Neural progenitor cell (in vitro differentiated cells): ENCODE results near the gene POFUT1. TPM values are rescaled to one million over a fixed set of nuclear protein-coding genes. Genes with fewer than 3 reads are reported as not detected.

Experiments used
- DNase-seq: peaks from one replicate; pipeline ENCODE4 v3.0.0-alpha.2; 2016; ENCODE audit warnings: low spot score
- H2AFZ ChIP-seq: fragments of 200-600 bp; sonication (generic); replicated peaks from 2 replicates; pipeline ENCODE4 v1.6.1; 2016; ENCODE audit warnings: antibody characterized with exemption
- H3F3A ChIP-seq: fragments of 200-600 bp; sonication (generic); 2 replicates; pipeline ENCODE4 v1.6.1; 2016; ENCODE audit warnings: antibody characterized with exemption, low read depth
- H3K27ac ChIP-seq: fragments of 200-600 bp; sonication (generic); 2 replicates; pipeline ENCODE4 v1.5.1; 2016; ENCODE audit warnings: mild to moderate bottlenecking
- H3K27me3 ChIP-seq: fragments of 200-600 bp; sonication (generic); 2 replicates; pipeline ENCODE4 v1.6.1; 2016; ENCODE audit warnings: mild to moderate bottlenecking, moderate library complexity
- H3K36me3 ChIP-seq: fragments of 200-600 bp; sonication (generic); 2 replicates; pipeline ENCODE4 v1.5.1; 2016
- H3K4me1 ChIP-seq: fragments of 200-600 bp; sonication (generic); 2 replicates; pipeline ENCODE4 v1.6.1; 2016; ENCODE audit warnings: mixed run types
- H3K4me2 ChIP-seq: fragments of 200-600 bp; sonication (generic); 2 replicates; pipeline ENCODE4 v1.6.1; 2016
- H3K4me3 ChIP-seq: fragments of 200-600 bp; sonication (generic); 2 replicates; pipeline ENCODE4 v1.5.1; 2016
- H3K79me2 ChIP-seq: fragments of 200-600 bp; sonication (generic); 2 replicates; pipeline ENCODE4 v1.6.1; 2016; ENCODE audit warnings: low read depth
- H3K9ac ChIP-seq: fragments of 200-600 bp; sonication (generic); 2 replicates; pipeline ENCODE4 v1.6.1; 2016
- H3K9me3 ChIP-seq: fragments of 200-600 bp; sonication (generic); 2 replicates; pipeline ENCODE4 v1.5.1; 2016; ENCODE audit warnings: low read depth
- H4K20me1 ChIP-seq: fragments of 200-600 bp; sonication (generic); 2 replicates; pipeline ENCODE4 v1.6.1; 2016; ENCODE audit warnings: low read depth
- H3K27ac Mint-ChIP-seq: 3 replicates; pipeline ENCODE4 v1.8.0; 2021; ENCODE audit warnings: mixed read lengths
- H3K27me3 Mint-ChIP-seq: 2 replicates; pipeline ENCODE4 v1.8.0; 2022; ENCODE audit warnings: low read depth, mild to moderate bottlenecking, inconsistent platforms, moderate library complexity, mixed read lengths; ENCODE audit not compliant: insufficient read depth
- H3K36me3 Mint-ChIP-seq: 3 replicates; pipeline ENCODE4 v1.8.0; 2021; ENCODE audit warnings: mixed read lengths
- H3K4me1 Mint-ChIP-seq: 3 replicates; pipeline ENCODE4 v1.8.0; 2021; ENCODE audit warnings: mixed read lengths
- H3K4me3 Mint-ChIP-seq: 3 replicates; pipeline ENCODE4 v1.8.0; 2021; ENCODE audit warnings: mild to moderate bottlenecking, moderate library complexity, mixed read lengths
- H3K9me3 Mint-ChIP-seq: 3 replicates; pipeline ENCODE4 v1.8.0; 2020; ENCODE audit warnings: mixed read lengths
- EZH2 ChIP-seq: fragments of 200-600 bp; sonication (generic); IDR thresholded peaks from 2 replicates; pipeline ENCODE4 v1.6.1; 2017; ENCODE audit warnings: antibody characterized with exemption, mild to moderate bottlenecking, moderate library complexity
- EZH2phosphoT487 ChIP-seq: fragments of 200-600 bp; sonication (generic); IDR thresholded peaks from 2 replicates; pipeline ENCODE4 v1.6.1; 2017; ENCODE audit warnings: antibody characterized with exemption
- total RNA-seq: library from RNA; depleted of rRNA; stranded (reverse); fragments of >200 nt; gene quantifications from 2 replicates; pipeline ENCODE4 v1.2.3, GENCODE V29; 2015; ENCODE audit warnings: low replicate concordance
- TF ChIP-seq, protein P1 (sequence below): fragments of 200-600 bp; sonication (generic); IDR thresholded peaks from 2 replicates; pipeline ENCODE4 v1.5.1; 2017; ENCODE audit warnings: antibody characterized with exemption, mild to moderate bottlenecking

POFUT1 gene
- total RNA-seq, 1 donor from 2014 or later: 22.3 TPM

- TF ChIP-seq EZH2 (no peak), EZH2phosphoT487 (no peak)
- TF ChIP-seq, protein P1, sequence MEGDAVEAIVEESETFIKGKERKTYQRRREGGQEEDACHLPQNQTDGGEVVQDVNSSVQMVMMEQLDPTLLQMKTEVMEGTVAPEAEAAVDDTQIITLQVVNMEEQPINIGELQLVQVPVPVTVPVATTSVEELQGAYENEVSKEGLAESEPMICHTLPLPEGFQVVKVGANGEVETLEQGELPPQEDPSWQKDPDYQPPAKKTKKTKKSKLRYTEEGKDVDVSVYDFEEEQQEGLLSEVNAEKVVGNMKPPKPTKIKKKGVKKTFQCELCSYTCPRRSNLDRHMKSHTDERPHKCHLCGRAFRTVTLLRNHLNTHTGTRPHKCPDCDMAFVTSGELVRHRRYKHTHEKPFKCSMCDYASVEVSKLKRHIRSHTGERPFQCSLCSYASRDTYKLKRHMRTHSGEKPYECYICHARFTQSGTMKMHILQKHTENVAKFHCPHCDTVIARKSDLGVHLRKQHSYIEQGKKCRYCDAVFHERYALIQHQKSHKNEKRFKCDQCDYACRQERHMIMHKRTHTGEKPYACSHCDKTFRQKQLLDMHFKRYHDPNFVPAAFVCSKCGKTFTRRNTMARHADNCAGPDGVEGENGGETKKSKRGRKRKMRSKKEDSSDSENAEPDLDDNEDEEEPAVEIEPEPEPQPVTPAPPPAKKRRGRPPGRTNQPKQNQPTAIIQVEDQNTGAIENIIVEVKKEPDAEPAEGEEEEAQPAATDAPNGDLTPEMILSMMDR: no peak
- no peak overlapping the region for H3K9ac ChIP-seq
- Mint-ChIP-seq H3K36me3 (peaks cover 4% of the 10 kb centered on the region), H3K27ac (no peak overlapping the region), H3K27me3 (peaks cover 5% of the 10 kb centered on the region), H3K4me1 (no peaks in the 10 kb centered on the region), H3K4me3 (no peak overlapping the region), H3K9me3 (peaks cover 3% of the 10 kb centered on the region)
- no peaks in the 10 kb centered on the region for H4K20me1 ChIP-seq
- no peaks in the 10 kb centered on the region for H3K27me3 ChIP-seq
- no peak overlapping the region for H3K4me2 ChIP-seq
- H2AFZ ChIP-seq: no peak overlapping the region
- no peak overlapping the region for H3K4me3 ChIP-seq
- H3K9me3 ChIP-seq: no peaks in the 10 kb centered on the region
- no peaks in the 10 kb centered on the region for H3K36me3 ChIP-seq
- no peaks in the 10 kb centered on the region for H3K4me1 ChIP-seq
- no peak for DNase-seq
- H3K79me2 ChIP-seq: no peaks in the 10 kb centered on the region
- H3F3A ChIP-seq: no peaks in the 10 kb centered on the region
- no peak overlapping the region for H3K27ac ChIP-seq
These were observed 27.7 kb upstream of the POFUT1 start for GRCh38 chr20:32179934-32180333.

DNA sequence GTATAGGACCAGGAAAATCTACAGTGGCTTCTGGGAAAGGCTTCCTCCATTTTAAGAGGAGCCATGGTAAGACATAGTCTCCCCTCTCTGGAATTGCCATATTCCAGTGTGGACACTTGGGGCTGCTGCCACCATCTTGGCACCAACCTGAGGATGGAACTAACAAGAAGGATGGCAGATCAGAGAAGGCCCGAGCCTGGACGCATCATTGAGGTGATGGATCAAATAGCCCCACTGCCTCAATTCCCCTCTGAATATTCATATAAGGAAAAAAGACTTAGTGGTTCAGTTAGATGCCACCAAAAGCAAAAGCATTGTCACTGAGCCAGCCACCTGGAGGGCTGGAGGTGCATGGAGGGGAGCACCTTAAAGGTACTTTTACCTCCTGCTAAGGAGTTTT is 26.1 kb upstream of the POFUT1 start:
- H3K79me2 ChIP-seq: no peaks in the 10 kb centered on the region

GRCh38 chr20:32183947-32184635 is 23.6 kb upstream of the POFUT1 start:
- H3K4me2 ChIP-seq: no peak overlapping the region
- no peak overlapping the region for H3K4me3 ChIP-seq
- no peak overlapping the region for H2AFZ ChIP-seq
- TF ChIP-seq, protein P1: no peak
- TF ChIP-seq EZH2phosphoT487: no peak
- TF ChIP-seq EZH2: no peak
- no peaks in the 10 kb centered on the region for H3K36me3 ChIP-seq
- peaks cover 3% of the 10 kb centered on the region for H3K36me3 Mint-ChIP-seq
- H3K4me3 Mint-ChIP-seq: no peak overlapping the region
- no peaks in the 10 kb centered on the region for H3F3A ChIP-seq
- peaks cover 8% of the 10 kb centered on the region for H3K79me2 ChIP-seq
- no peak overlapping the region for H3K27ac ChIP-seq
- H3K9ac ChIP-seq: no peak overlapping the region
- no peaks in the 10 kb centered on the region for H3K27me3 ChIP-seq
- no peaks in the 10 kb centered on the region for H4K20me1 ChIP-seq
- peaks cover 8% of the 10 kb centered on the region for H3K27me3 Mint-ChIP-seq
- no peak for DNase-seq
- H3K4me1 ChIP-seq: no peaks in the 10 kb centered on the region
- H3K9me3 Mint-ChIP-seq: no peaks in the 10 kb centered on the region
- H3K9me3 ChIP-seq: no peaks in the 10 kb centered on the region
- no peak overlapping the region for H3K27ac Mint-ChIP-seq
- peaks cover 6% of the 10 kb centered on the region for H3K4me1 Mint-ChIP-seq

More for the DNA sequence above, 26.1 kb upstream of the POFUT1 start:
- no peaks in the 10 kb centered on the region for H3K36me3 ChIP-seq
- H3K4me3 ChIP-seq: no peak overlapping the region
- H3K4me2 ChIP-seq: no peak overlapping the region
- no peak overlapping the region for H2AFZ ChIP-seq
- Mint-ChIP-seq H3K4me1 (peaks cover 2% of the 10 kb centered on the region), H3K27ac (no peak overlapping the region), H3K9me3 (peaks cover 3% of the 10 kb centered on the region), H3K4me3 (no peak overlapping the region), H3K27me3 (peaks cover 5% of the 10 kb centered on the region), H3K36me3 (peaks cover 4% of the 10 kb centered on the region)
- no peak overlapping the region for H3K9ac ChIP-seq
- H3K27ac ChIP-seq: no peak overlapping the region
- TF ChIP-seq EZH2 (no peak), EZH2phosphoT487 (no peak)
- TF ChIP-seq, protein P1: no peak
- no peaks in the 10 kb centered on the region for H3K27me3 ChIP-seq
- H3K9me3 ChIP-seq: no peaks in the 10 kb centered on the region
- no peaks in the 10 kb centered on the region for H3F3A ChIP-seq
- DNase-seq: no peak
- H4K20me1 ChIP-seq: no peaks in the 10 kb centered on the region
- no peaks in the 10 kb centered on the region for H3K4me1 ChIP-seq
